Cardiac fibroblast (primary cell): ENCODE results near the gene GCN1.

Experiments
- DNase-seq, 2 donors: peaks; one replicate each; pipeline versions ENCODE4 v3.0.0 to v3.0.0-alpha.2; 2010; ENCODE audit warnings: low read depth in 2 of 2
- H3K4me3 ChIP-seq, 2 donors: replicated peaks in 1 of 2; 1 replicate in 1 of 2; 2 replicates in 1 of 2; pipeline ENCODE4 v1.5.1; 2011; ENCODE audit warnings: low read depth in 2 of 2, low read length in 2 of 2, mild to moderate bottlenecking in 2 of 2, moderate library complexity in 1 of 2
- TF ChIP-seq, protein P1 (sequence below): IDR thresholded peaks from one replicate; pipeline ENCODE4 v1.5.1; 2011; ENCODE audit warnings: low read depth, mild to moderate bottlenecking, low read length, inconsistent platforms

The GCN1 gene

DNA sequence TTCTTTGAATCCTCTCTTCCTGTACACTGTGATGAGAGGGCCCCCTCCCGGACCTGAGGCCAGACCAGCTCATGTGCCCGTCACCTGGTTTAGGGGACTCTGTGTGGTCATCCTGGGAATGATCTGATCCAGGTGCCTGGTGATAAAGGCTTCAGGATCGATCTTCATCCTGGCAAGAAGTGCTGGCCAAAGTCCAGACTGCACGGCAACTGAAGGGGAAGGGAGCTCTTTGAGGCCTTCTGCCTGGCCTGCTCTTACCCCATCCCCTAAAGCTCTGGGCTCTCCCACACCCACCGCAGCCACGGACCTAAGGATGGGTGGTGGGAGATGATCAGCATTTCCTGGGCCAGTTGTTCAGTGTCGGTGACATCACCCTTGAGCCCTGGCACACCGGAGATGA lies 31.8 kb downstream of the GCN1 start:
- TF ChIP-seq, protein P1, sequence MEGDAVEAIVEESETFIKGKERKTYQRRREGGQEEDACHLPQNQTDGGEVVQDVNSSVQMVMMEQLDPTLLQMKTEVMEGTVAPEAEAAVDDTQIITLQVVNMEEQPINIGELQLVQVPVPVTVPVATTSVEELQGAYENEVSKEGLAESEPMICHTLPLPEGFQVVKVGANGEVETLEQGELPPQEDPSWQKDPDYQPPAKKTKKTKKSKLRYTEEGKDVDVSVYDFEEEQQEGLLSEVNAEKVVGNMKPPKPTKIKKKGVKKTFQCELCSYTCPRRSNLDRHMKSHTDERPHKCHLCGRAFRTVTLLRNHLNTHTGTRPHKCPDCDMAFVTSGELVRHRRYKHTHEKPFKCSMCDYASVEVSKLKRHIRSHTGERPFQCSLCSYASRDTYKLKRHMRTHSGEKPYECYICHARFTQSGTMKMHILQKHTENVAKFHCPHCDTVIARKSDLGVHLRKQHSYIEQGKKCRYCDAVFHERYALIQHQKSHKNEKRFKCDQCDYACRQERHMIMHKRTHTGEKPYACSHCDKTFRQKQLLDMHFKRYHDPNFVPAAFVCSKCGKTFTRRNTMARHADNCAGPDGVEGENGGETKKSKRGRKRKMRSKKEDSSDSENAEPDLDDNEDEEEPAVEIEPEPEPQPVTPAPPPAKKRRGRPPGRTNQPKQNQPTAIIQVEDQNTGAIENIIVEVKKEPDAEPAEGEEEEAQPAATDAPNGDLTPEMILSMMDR, result no peak

DNA sequence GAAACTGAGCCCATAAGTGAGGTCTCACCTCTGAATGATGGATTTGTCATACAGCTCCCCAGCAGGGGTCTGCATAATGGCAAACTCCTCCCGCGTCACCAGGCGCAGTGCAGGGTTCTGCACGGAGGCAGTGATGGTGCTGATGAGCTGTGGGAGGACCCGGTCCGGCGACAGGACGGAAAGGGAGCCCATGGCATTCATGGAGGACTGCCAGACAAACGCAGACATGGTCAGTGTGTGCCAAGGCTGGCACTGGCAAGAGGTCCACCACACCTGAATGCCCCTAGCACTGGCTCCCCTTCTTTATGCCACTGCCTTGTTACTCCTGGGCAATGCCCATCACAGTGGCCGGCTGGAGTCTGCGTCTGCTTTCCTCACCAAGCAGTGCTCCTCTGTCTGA lies 32.7 kb downstream of the GCN1 start:
- no peak for DNase-seq
- H3K4me3 ChIP-seq, result no peak overlapping the region
- TF ChIP-seq, protein P1, result no peak

More for the DNA sequence above, 31.8 kb downstream of the GCN1 start:
- no peak overlapping the region for H3K4me3 ChIP-seq
- DNase-seq, result no peak

DNA sequence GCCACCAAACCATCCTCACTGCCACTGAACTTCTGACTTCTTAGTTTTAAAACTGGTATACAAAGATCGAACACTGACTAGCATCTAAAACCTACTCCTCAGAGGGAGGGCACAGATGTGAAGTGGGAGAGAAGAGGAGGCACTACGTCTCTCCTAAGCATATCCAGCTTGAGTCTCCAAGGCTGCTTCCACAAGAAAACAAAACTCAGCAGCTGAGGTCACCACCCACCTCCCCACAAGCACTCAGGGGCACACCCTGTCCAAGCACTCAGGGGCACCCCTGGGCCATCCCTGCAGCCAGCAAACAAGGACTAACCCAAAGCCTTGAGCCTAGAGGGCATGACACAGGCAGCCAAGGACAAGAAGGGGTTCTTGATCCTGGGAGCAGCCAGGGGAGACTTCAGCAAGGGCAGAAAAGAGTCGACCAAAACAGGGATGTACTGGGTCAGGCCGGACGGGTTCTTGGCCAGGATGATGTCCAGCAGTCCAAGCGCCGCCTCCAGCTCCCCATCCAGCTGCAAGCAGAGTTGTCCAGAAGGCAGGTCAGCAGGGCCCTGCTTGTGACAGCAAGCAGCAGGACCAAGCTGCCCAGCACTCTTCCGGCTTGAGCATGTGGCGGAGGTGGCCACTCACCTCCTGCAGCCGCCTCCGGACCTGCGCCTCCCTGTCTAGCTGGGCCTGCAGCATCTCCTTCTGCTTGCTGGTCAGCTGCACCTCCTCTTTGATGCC lies 34.8 kb downstream of the GCN1 start:
- H3K4me3 ChIP-seq, result no peak overlapping the region
- DNase-seq, result no peak
- TF ChIP-seq, protein P1, result no peak

DNA sequence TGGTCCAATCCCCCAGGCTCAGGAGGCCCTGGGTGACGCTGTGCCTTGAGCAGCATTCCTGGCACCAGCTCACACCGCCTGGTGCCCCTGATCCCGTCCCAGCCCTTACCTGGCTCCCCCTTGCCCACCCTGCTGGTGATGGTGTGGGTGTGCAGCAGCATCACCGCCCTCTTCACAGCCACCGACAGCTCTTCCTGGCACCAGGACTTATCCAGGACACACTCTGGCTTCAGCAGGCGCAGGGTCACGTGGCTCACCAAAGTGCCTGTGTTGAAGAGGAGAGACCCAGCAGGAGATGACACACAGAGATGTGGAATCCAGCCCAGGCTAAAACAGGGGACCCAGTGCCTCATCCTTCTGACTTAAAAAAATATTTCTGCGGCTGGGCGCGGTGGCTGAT lies 36.2 kb downstream of the GCN1 start:
- DNase-seq, result no peak
- TF ChIP-seq, protein P1, result no peak
- H3K4me3 ChIP-seq, result no peak overlapping the region

DNA sequence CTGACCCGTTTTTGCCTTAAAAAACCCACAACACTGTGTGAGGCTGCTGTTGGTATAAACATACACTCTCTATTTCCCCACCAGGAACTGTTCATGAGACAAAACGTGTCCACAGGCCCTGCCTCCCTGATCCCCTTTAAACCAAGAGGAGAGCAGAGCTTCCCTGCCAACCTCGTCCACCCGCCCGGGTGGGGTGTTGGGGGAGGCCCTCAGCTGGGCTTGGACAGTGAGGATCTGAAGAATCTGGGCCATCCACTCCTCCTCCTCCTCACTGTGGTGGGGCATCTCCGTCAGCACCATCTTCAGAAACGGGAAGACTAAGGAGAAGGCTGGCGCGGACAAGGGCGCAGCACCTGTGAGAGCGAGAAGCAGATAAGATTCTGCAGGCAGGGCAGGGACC lies 36.8 kb downstream of the GCN1 start:
- no peak overlapping the region for H3K4me3 ChIP-seq
- TF ChIP-seq, protein P1, result no peak
- DNase-seq, result no peak

- TF ChIP-seq, protein P1, result no peak
- DNase-seq, result no peak
- H3K4me3 ChIP-seq, result no peak overlapping the region
These were observed 37.9 kb downstream of the GCN1 start for GRCh38 chr12:120156315-120157259.
